WERI-Rb-1 (cell line): ENCODE data around the gene CDKN2C.

Experiments
- DNase-seq: peaks from one replicate; pipeline ENCODE4 v3.0.0-alpha.2; 2020
- H3K27ac ChIP-seq: fragments of 250-450 bp; sonication (Bioruptor Pico); 2 replicates; pipeline ENCODE4 v1.5.1; 2020; ENCODE audit warnings: mild to moderate bottlenecking, moderate library complexity
- H3K27me3 ChIP-seq: fragments of 250-450 bp; sonication (Bioruptor Pico); 2 replicates; pipeline ENCODE4 v1.5.1; 2021; ENCODE audit warnings: mild to moderate bottlenecking, low read depth, moderate library complexity; ENCODE audit not compliant: insufficient read depth, severe bottlenecking
- H3K36me3 ChIP-seq: fragments of 250-450 bp; sonication (Bioruptor Pico); 2 replicates; pipeline ENCODE4 v1.5.1; 2020; ENCODE audit warnings: mild to moderate bottlenecking, moderate library complexity
- H3K4me3 ChIP-seq: 2 replicates; pipeline ENCODE4 v1.5.1; 2011; ENCODE audit warnings: low read depth, mild to moderate bottlenecking, control low read depth, low read length
- H3K9me3 ChIP-seq: fragments of 250-450 bp; sonication (Bioruptor Pico); 2 replicates; pipeline ENCODE4 v1.5.1; 2021; ENCODE audit warnings: mild to moderate bottlenecking, moderate library complexity; ENCODE audit not compliant: severe bottlenecking
- TF ChIP-seq, protein P1 (sequence below): IDR thresholded peaks from 2 replicates; pipeline ENCODE4 v1.5.1; 2011; ENCODE audit warnings: low read depth, mild to moderate bottlenecking, control low read depth, inconsistent platforms, low read length

The CDKN2C gene

DNA sequence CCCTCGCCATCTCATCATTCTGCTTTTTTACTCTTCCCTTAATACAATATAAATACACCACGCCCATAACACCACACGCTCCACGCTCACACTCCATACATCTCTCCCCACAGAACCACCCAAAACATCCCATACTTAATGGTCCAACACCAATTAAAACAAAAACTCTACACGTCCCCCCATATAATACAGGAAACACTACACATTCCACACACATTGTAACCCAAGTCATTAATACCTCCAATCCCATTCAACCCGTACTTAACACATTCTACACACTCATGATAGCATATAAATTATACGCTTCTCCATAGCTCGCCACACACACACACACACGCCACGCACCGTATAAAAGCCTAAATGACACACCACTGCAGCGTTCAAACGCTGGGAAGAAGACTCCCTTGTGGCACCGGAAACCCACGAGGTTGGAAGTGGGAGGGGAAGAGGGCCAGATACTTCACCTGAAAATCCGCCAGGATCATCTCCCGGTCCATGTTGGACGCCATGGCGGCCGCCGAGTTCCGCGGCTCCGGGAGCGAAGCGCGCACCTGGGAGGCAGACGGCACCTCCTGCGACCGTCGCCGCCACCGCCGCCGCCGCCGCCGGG is 10.6 kb upstream of the CDKN2C start:
- DNase-seq = peak; percentile 44
- Histone ChIP-seq H3K9me3 (no peaks in the 10 kb centered on the region), H3K4me3 (peak overlapping the region; percentile 98), H3K27me3 (no peaks in the 10 kb centered on the region), H3K36me3 (peaks cover 34% of the 10 kb centered on the region), H3K27ac (peak overlapping the region; percentile 92)
- TF ChIP-seq, protein P1, sequence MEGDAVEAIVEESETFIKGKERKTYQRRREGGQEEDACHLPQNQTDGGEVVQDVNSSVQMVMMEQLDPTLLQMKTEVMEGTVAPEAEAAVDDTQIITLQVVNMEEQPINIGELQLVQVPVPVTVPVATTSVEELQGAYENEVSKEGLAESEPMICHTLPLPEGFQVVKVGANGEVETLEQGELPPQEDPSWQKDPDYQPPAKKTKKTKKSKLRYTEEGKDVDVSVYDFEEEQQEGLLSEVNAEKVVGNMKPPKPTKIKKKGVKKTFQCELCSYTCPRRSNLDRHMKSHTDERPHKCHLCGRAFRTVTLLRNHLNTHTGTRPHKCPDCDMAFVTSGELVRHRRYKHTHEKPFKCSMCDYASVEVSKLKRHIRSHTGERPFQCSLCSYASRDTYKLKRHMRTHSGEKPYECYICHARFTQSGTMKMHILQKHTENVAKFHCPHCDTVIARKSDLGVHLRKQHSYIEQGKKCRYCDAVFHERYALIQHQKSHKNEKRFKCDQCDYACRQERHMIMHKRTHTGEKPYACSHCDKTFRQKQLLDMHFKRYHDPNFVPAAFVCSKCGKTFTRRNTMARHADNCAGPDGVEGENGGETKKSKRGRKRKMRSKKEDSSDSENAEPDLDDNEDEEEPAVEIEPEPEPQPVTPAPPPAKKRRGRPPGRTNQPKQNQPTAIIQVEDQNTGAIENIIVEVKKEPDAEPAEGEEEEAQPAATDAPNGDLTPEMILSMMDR = no peak

DNA sequence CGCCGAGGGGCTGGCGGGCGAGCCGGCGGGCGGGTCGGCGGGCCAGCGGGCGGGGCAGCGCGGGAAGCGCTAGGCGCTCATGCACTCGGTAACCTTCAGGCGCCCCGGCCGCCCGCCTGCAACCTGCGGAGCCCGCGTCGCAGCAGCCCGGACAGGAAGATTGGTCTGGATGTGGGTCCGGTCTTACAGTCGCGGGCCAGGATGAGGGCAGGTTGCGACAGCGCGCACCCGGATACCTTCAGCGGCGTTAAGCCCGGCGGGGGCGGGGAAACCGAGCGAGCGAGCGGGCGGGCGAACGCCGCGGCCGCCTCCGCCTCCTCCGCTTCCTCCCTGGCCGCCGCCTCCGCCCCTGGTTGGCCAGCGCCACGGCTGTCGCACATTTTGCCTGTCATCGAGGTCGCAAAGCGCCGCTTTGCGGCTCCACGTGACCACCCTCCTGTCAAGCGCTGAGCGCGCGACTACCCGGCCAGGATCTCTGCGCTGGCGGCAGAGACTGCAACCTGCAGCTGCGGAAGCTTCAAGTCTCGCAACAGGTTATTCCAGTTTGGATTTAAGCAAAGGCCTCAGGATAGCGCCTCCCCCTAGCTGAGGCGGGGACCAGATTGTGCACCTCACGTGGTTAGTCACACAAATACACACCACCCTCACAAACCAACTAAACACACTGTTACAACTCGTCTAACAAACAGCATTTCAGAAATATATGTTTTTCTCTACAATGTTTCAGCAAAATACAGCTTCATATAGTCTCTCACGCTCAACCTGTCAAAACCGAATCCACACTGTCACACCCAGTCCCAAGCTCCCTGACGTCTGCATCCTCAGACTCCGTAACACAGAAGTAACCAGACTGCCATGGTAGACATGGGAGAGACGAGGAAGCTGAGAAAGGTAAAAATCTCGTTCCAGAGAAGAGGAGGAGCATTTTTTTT is 9.9 kb upstream of the CDKN2C start, which contains the start of gene FAF1:
TSS of gene FAF1 (minus strand) at position 355 of the 932 bp plus-strand sequence. CDS start 456 bp downstream, outside the sequence.
- H3K9me3 ChIP-seq = no peaks in the 10 kb centered on the region
- TF ChIP-seq, protein P1 = peak; percentile 37
- DNase-seq = peak; percentile 98
- H3K36me3 ChIP-seq = peaks cover 27% of the 10 kb centered on the region
- no peaks in the 10 kb centered on the region for H3K27me3 ChIP-seq
- H3K4me3 ChIP-seq = peak within 1 kb of the TSS; percentile 98
- H3K27ac ChIP-seq = peak within 1 kb of the TSS; percentile 92

DNA sequence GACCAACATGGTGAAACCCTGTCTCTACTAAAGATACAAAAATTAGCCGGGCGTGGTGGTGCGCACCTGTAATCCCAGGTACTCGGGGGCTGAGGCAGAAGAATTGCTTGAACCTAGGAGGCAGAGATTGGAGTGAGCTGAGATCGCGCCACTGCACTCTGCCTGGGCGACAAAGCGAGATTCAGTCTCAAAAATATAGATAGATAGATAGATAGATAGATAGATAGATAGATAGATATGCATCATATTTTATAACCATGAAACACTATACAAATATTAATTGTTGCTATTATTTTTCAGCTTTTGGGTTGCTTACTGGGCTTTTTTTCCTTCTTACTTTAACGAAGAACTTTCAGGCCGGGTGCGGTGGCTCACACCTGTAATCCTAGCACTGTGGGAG is 5.2 kb upstream of the CDKN2C start:
- Histone ChIP-seq H3K4me3 (no peak overlapping the region), H3K9me3 (no peaks in the 10 kb centered on the region), H3K27me3 (no peaks in the 10 kb centered on the region), H3K36me3 (peaks cover 11% of the 10 kb centered on the region), H3K27ac (no peak overlapping the region)
- TF ChIP-seq, protein P1 = no peak
- no peak for DNase-seq

DNA sequence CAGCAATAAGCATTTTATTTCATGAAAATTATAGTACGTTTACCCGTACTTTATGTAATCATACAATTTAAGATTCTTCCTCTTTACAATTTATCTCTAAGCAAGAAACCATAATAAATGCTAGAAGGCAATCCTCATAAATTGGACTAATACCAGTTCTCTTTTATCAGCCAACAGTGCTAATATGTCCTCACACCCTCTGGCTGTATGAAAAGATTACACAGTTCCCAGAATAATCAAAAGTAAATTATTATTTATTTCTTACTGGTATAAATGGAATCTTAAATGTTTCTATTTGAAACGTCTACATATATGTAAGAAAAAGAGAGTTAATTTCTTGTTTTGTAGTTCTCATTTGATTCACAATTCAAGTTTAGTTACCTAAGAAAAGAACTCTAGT is 3.1 kb upstream of the CDKN2C start:
- TF ChIP-seq, protein P1 = no peak
- H3K27ac ChIP-seq = peak overlapping the region; percentile 99
- no peaks in the 10 kb centered on the region for H3K27me3 ChIP-seq
- peaks cover 30% of the 10 kb centered on the region for H3K36me3 ChIP-seq
- H3K4me3 ChIP-seq = peak overlapping the region; percentile 90
- H3K9me3 ChIP-seq = no peaks in the 10 kb centered on the region
- no peak for DNase-seq

DNA sequence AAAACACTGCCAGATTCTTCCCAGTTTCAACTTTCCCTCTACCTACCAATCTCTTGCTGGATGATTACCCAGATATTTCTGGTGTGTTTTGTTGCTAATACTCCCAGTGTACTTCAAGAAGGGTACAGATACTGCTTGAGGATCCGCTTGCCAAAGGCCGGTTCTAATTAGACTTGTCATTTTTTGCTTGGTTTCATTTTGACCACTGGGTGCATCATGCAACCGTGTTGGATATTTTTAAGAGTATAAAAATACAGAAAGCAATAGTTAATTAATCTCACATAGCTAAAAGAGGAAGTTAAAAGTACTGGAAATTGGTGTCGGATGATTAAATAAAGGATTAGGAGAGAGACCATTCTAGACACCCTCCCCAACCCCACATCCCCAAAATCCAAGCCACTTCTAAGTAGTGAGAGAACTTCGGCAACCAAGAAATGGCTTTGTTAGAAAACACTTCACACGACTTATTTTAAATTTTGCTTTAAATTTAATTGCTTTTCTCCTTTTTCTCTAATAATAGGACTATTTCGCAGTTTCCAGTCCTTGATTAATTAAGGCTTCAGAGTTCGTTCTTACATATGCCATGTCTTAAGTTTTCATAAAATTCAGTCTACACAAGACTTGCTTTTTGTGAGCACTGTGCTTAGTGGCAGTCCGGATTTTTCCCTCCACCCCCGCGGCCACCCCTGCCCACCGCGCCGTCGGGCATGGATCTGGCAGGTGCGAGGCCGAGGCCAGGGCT is 2.5 kb upstream of the CDKN2C start:
- H3K9me3 ChIP-seq = no peaks in the 10 kb centered on the region
- peaks cover 36% of the 10 kb centered on the region for H3K36me3 ChIP-seq
- TF ChIP-seq, protein P1 = 0 out of 2 replicates have a peak, but pooled peaks have one; percentile 13
- no peak for DNase-seq
- no peaks in the 10 kb centered on the region for H3K27me3 ChIP-seq
- H3K4me3 ChIP-seq = peak overlapping the region; percentile 90
- H3K27ac ChIP-seq = peak overlapping the region; percentile 99
